CD4-positive, CD25-positive, alpha-beta regulatory T cell (primary cell): Measurements from ENCODE around the gene RPL37A. TPM values are rescaled to one million over a fixed set of nuclear protein-coding genes. Genes with fewer than 3 reads are reported as not detected.

ENCODE experiments used
- polyA plus RNA-seq, 4 donors: library from polyadenylated mRNA; unstranded; fragments of 300-500 nt; fragmentation: Illumina TruSeq; gene quantifications; one replicate each; pipeline ENCODE4 v1.2.3, GENCODE V29; 2021
- total RNA-seq: library from RNA; stranded (reverse); gene quantifications from one replicate; pipeline ENCODE4 v1.2.3, GENCODE V29; 2022

RPL37A gene
- total and polyA plus RNA-seq, 5 donors from 2014 or later = 2,531 to 4,158 (median 3,408) TPM

Other genes starting within 250 kb of the RPL37A start
- not detected for gene MARCHF4, start 126.4 kb upstream of the RPL37A start, total RNA-seq
- not detected for gene MARCHF4, start 126.4 kb upstream of the RPL37A start, polyA plus RNA-seq
- 19.8 TPM for gene SMARCAL1, start 86.4 kb upstream of the RPL37A start, total RNA-seq
- 10 to 100 TPM; 22.7 to 25.1 (median 24.2) TPM for gene SMARCAL1, start 86.4 kb upstream of the RPL37A start, polyA plus RNA-seq
- not detected for gene IGFBP2, start 134.6 kb downstream of the RPL37A start, total RNA-seq
- gene IGFBP2, start 134.6 kb downstream of the RPL37A start, polyA plus RNA-seq = not detected
- gene IGFBP5, start 196.7 kb downstream of the RPL37A start, total RNA-seq = 0.05 TPM
- not detected for gene IGFBP5, start 196.7 kb downstream of the RPL37A start, polyA plus RNA-seq